C4-2B (cell line): ENCODE measurements around the gene UGCG.

Source experiments
- CTCF ChIP-seq: fragments of 450-650 bp; conservative IDR thresholded peaks from 2 replicates; pipeline ENCODE4 v1.5.1; 2017; ENCODE audit warnings: mild to moderate bottlenecking
- ZFX ChIP-seq: fragments of 450-650 bp; IDR thresholded peaks from 2 replicates; pipeline ENCODE4 v1.6.1; 2017

- TF ChIP-seq CTCF (no peak), ZFX (no peak)
Measured at GRCh38 chr9:111940697-111941096, 44.1 kb downstream of the UGCG start.
